ENCODE measurements around the gene GPR148. TPM values are rescaled to one million over a fixed set of nuclear protein-coding genes. Genes with fewer than 3 reads are reported as not detected.

Gene GPR148
- polyA plus RNA-seq, 1 donor from 2014 or later: not detected

- Histone ChIP-seq H4K20me1 (ENCODE audit: insufficient read depth) (no peaks in the 10 kb centered on the region), H3K36me3 (ENCODE audit: insufficient read depth, low read length) (no peaks in the 10 kb centered on the region), H3K4me2 (ENCODE audit: low read length) (no peak overlapping the region), H2AFZ (ENCODE audit: low read depth, low read length) (no peak overlapping the region), H3K9me3 (ENCODE audit: low read length) (no peaks in the 10 kb centered on the region), H3K4me3 (ENCODE audit: low read length) (no peak overlapping the region), H3K27me3 (ENCODE audit: insufficient read depth, low read depth, low read length) (no peaks in the 10 kb centered on the region), H3K79me2 (replicated peaks; ENCODE audit: insufficient read depth, low read length) (peaks cover 17% of the 10 kb centered on the region), H3K9ac (ENCODE audit: low read length) (no peak overlapping the region), H3F3A (ENCODE audit: insufficient read depth, low read length, poor library complexity, severe bottlenecking) (no peaks in the 10 kb centered on the region), H3K27ac (ENCODE audit: low read length) (no peak overlapping the region), H3K9me2 (ENCODE audit: insufficient read depth, low read length) (no peaks in the 10 kb centered on the region)
- TF ChIP-seq CTCF (IDR thresholded peaks at IDR 0.05; ENCODE audit: poor library complexity, severe bottlenecking) (no peak), EP300 (conservative IDR thresholded peaks at IDR 0.05; ENCODE audit: poor library complexity, severe bottlenecking) (no peak), RAD21 (conservative IDR thresholded peaks at IDR 0.05) (no peak), POLR2AphosphoS5 (IDR thresholded peaks at IDR 0.05) (no peak), TAF1 (IDR thresholded peaks at IDR 0.05; ENCODE audit: low read depth) (no peak), EZH2 (IDR thresholded peaks at IDR 0.05; ENCODE audit: borderline replicate concordance, insufficient read depth, low read length, poor library complexity, severe bottlenecking) (no peak), REST (IDR thresholded peaks at IDR 0.05; ENCODE audit: borderline replicate concordance) (no peak), MXI1 (conservative IDR thresholded peaks at IDR 0.05; ENCODE audit: poor library complexity, severe bottlenecking) (no peak), SMC3 (conservative IDR thresholded peaks at IDR 0.05; ENCODE audit: poor library complexity) (no peak)
Observed at GRCh38 chr2:130762910-130763385, 34.1 kb downstream of the GPR148 start.

GRCh38 chr2:130763405-130763804, 34.5 kb downstream of the GPR148 start:
- no peak overlapping the region for H3K4me2 ChIP-seq (ENCODE audit: low read length)
- no peaks in the 10 kb centered on the region for H3K27me3 ChIP-seq (ENCODE audit: insufficient read depth, low read depth, low read length)
- H4K20me1 ChIP-seq (ENCODE audit: insufficient read depth): no peaks in the 10 kb centered on the region
- no peak overlapping the region for H3K27ac ChIP-seq (ENCODE audit: low read length)
- no peak overlapping the region for H3K9ac ChIP-seq (ENCODE audit: low read length)
- peaks cover 13% of the 10 kb centered on the region for H3K79me2 ChIP-seq (replicated peaks; ENCODE audit: insufficient read depth, low read length)
- H3K9me2 ChIP-seq (ENCODE audit: insufficient read depth, low read length): no peaks in the 10 kb centered on the region
- no peaks in the 10 kb centered on the region for H3K9me3 ChIP-seq (ENCODE audit: low read length)
- no peak overlapping the region for H3K4me3 ChIP-seq (ENCODE audit: low read length)
- TF ChIP-seq REST (IDR thresholded peaks at IDR 0.05; ENCODE audit: borderline replicate concordance): no peak
- TF ChIP-seq TAF1 (IDR thresholded peaks at IDR 0.05; ENCODE audit: low read depth): no peak
- no peak for TF ChIP-seq CTCF (IDR thresholded peaks at IDR 0.05; ENCODE audit: poor library complexity, severe bottlenecking)
- TF ChIP-seq POLR2AphosphoS5 (IDR thresholded peaks at IDR 0.05): no peak
- no peak for TF ChIP-seq EZH2 (IDR thresholded peaks at IDR 0.05; ENCODE audit: borderline replicate concordance, insufficient read depth, low read length, poor library complexity, severe bottlenecking)
- TF ChIP-seq SMC3 (conservative IDR thresholded peaks at IDR 0.05; ENCODE audit: poor library complexity): no peak
- TF ChIP-seq EP300 (conservative IDR thresholded peaks at IDR 0.05; ENCODE audit: poor library complexity, severe bottlenecking): no peak
- no peak for TF ChIP-seq MXI1 (conservative IDR thresholded peaks at IDR 0.05; ENCODE audit: poor library complexity, severe bottlenecking)
- TF ChIP-seq RAD21 (conservative IDR thresholded peaks at IDR 0.05): no peak
- no peak overlapping the region for H2AFZ ChIP-seq (ENCODE audit: low read depth, low read length)
- H3F3A ChIP-seq (ENCODE audit: insufficient read depth, low read length, poor library complexity, severe bottlenecking): no peaks in the 10 kb centered on the region
- H3K36me3 ChIP-seq (ENCODE audit: insufficient read depth, low read length): no peaks in the 10 kb centered on the region
